WTC11 (cell line): Measurements from ENCODE around the gene CREB3L4. TPM values are rescaled to one million over a fixed set of nuclear protein-coding genes. Genes with fewer than 3 reads are reported as not detected.

Source experiments
- ATAC-seq: fragments of 200-7000 bp; cut with Tn5 transposase; 2 replicates; pipeline ENCODE4 v1.10.0; 2021; ENCODE audit warnings: mild to moderate bottlenecking, moderate library complexity
- CTCF ChIA-PET: fragments of 300-600 bp; sonication (Branson Sonifier 250); formaldehyde crosslinking; loops from one replicate; lab custom pipeline; 2021; ENCODE audit warnings: antibody characterized with exemption; lab: Charles Lee
- POLR2A ChIA-PET: fragments of 350-600 bp; sonication (Branson Sonifier 250); formaldehyde crosslinking; loops from one replicate; lab custom pipeline; 2021; ENCODE audit warnings: antibody characterized with exemption; lab: Charles Lee
- DNase-seq: peaks from one replicate; pipeline ENCODE4 v3.0.0; 2021; ENCODE audit warnings: low spot score
- H3K27ac Mint-ChIP-seq: 2 replicates; pipeline ENCODE4 v1.8.0; 2021; ENCODE audit warnings: mixed read lengths
- H3K27me3 Mint-ChIP-seq: 2 replicates; pipeline ENCODE4 v1.8.0; 2021; ENCODE audit warnings: low read depth, mild to moderate bottlenecking, moderate library complexity, mixed read lengths
- H3K36me3 Mint-ChIP-seq: 2 replicates; pipeline ENCODE4 v1.8.0; 2021; ENCODE audit warnings: mixed read lengths
- H3K4me1 Mint-ChIP-seq: 2 replicates; pipeline ENCODE4 v1.8.0; 2022; ENCODE audit warnings: mixed read lengths
- H3K4me3 Mint-ChIP-seq: 2 replicates; pipeline ENCODE4 v1.8.0; 2021; ENCODE audit warnings: mild to moderate bottlenecking, moderate library complexity, mixed read lengths
- H3K9me3 Mint-ChIP-seq: 2 replicates; pipeline ENCODE4 v1.8.0; 2021; ENCODE audit warnings: mixed read lengths
- FOXK1 ChIP-seq: sonication (generic); formaldehyde crosslinking; IDR thresholded peaks from 2 replicates; pipeline ENCODE4 v1.8.0; 2022; ENCODE audit warnings: mild to moderate bottlenecking, moderate library complexity, missing genetic modification reagents
- MYBL2 ChIP-seq: sonication (generic); formaldehyde crosslinking; IDR thresholded peaks from 2 replicates; pipeline ENCODE4 v1.8.1; 2023; ENCODE audit warnings: mild to moderate bottlenecking, moderate library complexity, missing genetic modification reagents
- SP1 ChIP-seq: sonication (generic); formaldehyde crosslinking; conservative IDR thresholded peaks from 2 replicates; pipeline ENCODE4 v1.8.1; 2022; ENCODE audit warnings: missing genetic modification reagents
- TCF7 ChIP-seq: sonication (generic); formaldehyde crosslinking; IDR thresholded peaks from 2 replicates; pipeline ENCODE4 v1.8.0; 2022; ENCODE audit warnings: mild to moderate bottlenecking, low read depth, missing genetic modification reagents, moderate library complexity
- ZNF263 ChIP-seq: sonication (generic); formaldehyde crosslinking; IDR thresholded peaks from 2 replicates; pipeline ENCODE4 v1.8.1; 2022; ENCODE audit warnings: low read depth, mild to moderate bottlenecking, moderate library complexity, missing genetic modification reagents
- ZNF317 ChIP-seq: sonication (generic); formaldehyde crosslinking; IDR thresholded peaks from 2 replicates; pipeline ENCODE4 v1.8.1; 2023; ENCODE audit warnings: low read depth, mild to moderate bottlenecking, moderate library complexity, missing genetic modification reagents, borderline replicate concordance
- ZNF423 ChIP-seq: fragments of 250-450 bp; sonication (Bioruptor Pico); IDR thresholded peaks from 2 replicates; pipeline ENCODE4 v2.1.2; 2022; ENCODE audit warnings: mild to moderate bottlenecking, moderate library complexity
- total RNA-seq: library from RNA; stranded (reverse); gene quantifications from 3 replicates; pipeline ENCODE4 v1.2.3, GENCODE V29; 2021
- TF ChIP-seq, protein P1 (sequence below): sonication (generic); formaldehyde crosslinking; IDR thresholded peaks from 2 replicates; pipeline ENCODE4 v1.8.1; 2023; ENCODE audit warnings: mild to moderate bottlenecking, moderate library complexity, missing genetic modification reagents
- TF ChIP-seq, protein P2 (sequence below): sonication (generic); formaldehyde crosslinking; IDR thresholded peaks from 2 replicates; pipeline ENCODE4 v1.8.0; 2022; ENCODE audit warnings: missing genetic modification reagents
- TF ChIP-seq, protein P3 (sequence below): fragments of 250-450 bp; sonication (Bioruptor Pico); IDR thresholded peaks from 2 replicates; pipeline ENCODE4 v1.9.0; 2021; ENCODE audit warnings: mild to moderate bottlenecking
- TF ChIP-seq, protein P4 (sequence below): sonication (generic); formaldehyde crosslinking; conservative IDR thresholded peaks from 2 replicates; pipeline ENCODE4 v1.8.1; 2022; ENCODE audit warnings: mild to moderate bottlenecking, missing genetic modification reagents
- TF ChIP-seq, protein P5 (sequence below): sonication (generic); formaldehyde crosslinking; IDR thresholded peaks from 2 replicates; pipeline ENCODE4 v1.8.1; 2022; ENCODE audit warnings: low read depth, mild to moderate bottlenecking, moderate library complexity, missing genetic modification reagents, borderline replicate concordance
- TF ChIP-seq, protein P6 (sequence below): sonication (generic); formaldehyde crosslinking; IDR thresholded peaks from 2 replicates; pipeline ENCODE4 v1.8.0; 2022; ENCODE audit warnings: mild to moderate bottlenecking, missing genetic modification reagents
- TF ChIP-seq, protein P7 (sequence below): fragments of 200-600 bp; IDR thresholded peaks from 2 replicates; pipeline ENCODE4 v1.8.0; 2022; ENCODE audit warnings: antibody characterized with exemption
- TF ChIP-seq, protein P8 (sequence below): sonication (generic); formaldehyde crosslinking; conservative IDR thresholded peaks from 2 replicates; pipeline ENCODE4 v1.8.1; 2023; ENCODE audit warnings: mild to moderate bottlenecking, low read depth, missing genetic modification reagents, moderate library complexity

The CREB3L4 gene
- total RNA-seq, 1 experiment from 2014 or later: 33.1 TPM

DNA sequence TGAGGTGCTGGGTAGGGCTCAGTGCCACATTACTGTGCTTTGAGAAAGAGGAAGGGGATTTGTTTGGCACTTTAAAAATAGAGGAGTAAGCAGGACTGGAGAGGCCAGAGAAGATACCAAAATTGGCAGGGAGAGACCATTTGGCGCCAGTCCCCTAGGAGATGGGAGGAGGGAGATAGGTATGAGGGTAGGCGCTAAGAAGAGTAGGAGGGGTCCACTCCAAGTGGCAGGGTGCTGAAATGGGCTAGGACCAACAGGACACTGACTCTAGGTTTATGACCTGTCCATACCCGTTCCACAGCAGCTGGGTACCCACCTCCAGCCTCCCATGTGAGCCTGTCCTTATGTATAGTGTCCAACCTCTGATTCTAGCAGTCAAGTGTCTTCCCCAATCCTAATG is 8.2 kb upstream of the CREB3L4 start:
- ATAC-seq: no peak
- H3K4me1 Mint-ChIP-seq: peaks cover 50% of the 10 kb centered on the region
- peak overlapping the region; percentile 88 for H3K27ac Mint-ChIP-seq
- H3K36me3 Mint-ChIP-seq: peaks cover 28% of the 10 kb centered on the region
- H3K4me3 Mint-ChIP-seq: peak overlapping the region; percentile 94
- TF ChIP-seq ZNF317 (CRISPR knock-in tag) (no peak), FOXK1 (no peak), ZNF263 (CRISPR knock-in tag) (no peak), SP1 (CRISPR knock-in tag) (no peak), MYBL2 (CRISPR knock-in tag) (no peak), ZNF423 (CRISPR knock-in tag) (no peak)
- TF ChIP-seq, protein P1, sequence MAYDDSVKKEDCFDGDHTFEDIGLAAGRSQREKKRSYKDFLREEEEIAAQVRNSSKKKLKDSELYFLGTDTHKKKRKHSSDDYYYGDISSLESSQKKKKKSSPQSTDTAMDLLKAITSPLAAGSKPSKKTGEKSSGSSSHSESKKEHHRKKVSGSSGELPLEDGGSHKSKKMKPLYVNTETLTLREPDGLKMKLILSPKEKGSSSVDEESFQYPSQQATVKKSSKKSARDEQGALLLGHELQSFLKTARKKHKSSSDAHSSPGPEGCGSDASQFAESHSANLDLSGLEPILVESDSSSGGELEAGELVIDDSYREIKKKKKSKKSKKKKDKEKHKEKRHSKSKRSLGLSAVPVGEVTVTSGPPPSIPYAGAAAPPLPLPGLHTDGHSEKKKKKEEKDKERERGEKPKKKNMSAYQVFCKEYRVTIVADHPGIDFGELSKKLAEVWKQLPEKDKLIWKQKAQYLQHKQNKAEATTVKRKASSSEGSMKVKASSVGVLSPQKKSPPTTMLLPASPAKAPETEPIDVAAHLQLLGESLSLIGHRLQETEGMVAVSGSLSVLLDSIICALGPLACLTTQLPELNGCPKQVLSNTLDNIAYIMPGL (CRISPR knock-in tag): no peak
- TF ChIP-seq, protein P2, sequence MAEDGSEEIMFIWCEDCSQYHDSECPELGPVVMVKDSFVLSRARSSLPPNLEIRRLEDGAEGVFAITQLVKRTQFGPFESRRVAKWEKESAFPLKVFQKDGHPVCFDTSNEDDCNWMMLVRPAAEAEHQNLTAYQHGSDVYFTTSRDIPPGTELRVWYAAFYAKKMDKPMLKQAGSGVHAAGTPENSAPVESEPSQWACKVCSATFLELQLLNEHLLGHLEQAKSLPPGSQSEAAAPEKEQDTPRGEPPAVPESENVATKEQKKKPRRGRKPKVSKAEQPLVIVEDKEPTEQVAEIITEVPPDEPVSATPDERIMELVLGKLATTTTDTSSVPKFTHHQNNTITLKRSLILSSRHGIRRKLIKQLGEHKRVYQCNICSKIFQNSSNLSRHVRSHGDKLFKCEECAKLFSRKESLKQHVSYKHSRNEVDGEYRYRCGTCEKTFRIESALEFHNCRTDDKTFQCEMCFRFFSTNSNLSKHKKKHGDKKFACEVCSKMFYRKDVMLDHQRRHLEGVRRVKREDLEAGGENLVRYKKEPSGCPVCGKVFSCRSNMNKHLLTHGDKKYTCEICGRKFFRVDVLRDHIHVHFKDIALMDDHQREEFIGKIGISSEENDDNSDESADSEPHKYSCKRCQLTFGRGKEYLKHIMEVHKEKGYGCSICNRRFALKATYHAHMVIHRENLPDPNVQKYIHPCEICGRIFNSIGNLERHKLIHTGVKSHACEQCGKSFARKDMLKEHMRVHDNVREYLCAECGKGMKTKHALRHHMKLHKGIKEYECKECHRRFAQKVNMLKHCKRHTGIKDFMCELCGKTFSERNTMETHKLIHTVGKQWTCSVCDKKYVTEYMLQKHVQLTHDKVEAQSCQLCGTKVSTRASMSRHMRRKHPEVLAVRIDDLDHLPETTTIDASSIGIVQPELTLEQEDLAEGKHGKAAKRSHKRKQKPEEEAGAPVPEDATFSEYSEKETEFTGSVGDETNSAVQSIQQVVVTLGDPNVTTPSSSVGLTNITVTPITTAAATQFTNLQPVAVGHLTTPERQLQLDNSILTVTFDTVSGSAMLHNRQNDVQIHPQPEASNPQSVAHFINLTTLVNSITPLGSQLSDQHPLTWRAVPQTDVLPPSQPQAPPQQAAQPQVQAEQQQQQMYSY (CRISPR knock-in tag): no peak
- TF ChIP-seq, protein P3, sequence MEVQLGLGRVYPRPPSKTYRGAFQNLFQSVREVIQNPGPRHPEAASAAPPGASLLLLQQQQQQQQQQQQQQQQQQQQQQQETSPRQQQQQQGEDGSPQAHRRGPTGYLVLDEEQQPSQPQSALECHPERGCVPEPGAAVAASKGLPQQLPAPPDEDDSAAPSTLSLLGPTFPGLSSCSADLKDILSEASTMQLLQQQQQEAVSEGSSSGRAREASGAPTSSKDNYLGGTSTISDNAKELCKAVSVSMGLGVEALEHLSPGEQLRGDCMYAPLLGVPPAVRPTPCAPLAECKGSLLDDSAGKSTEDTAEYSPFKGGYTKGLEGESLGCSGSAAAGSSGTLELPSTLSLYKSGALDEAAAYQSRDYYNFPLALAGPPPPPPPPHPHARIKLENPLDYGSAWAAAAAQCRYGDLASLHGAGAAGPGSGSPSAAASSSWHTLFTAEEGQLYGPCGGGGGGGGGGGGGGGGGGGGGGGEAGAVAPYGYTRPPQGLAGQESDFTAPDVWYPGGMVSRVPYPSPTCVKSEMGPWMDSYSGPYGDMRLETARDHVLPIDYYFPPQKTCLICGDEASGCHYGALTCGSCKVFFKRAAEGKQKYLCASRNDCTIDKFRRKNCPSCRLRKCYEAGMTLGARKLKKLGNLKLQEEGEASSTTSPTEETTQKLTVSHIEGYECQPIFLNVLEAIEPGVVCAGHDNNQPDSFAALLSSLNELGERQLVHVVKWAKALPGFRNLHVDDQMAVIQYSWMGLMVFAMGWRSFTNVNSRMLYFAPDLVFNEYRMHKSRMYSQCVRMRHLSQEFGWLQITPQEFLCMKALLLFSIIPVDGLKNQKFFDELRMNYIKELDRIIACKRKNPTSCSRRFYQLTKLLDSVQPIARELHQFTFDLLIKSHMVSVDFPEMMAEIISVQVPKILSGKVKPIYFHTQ (CRISPR knock-in tag): no peak
- CTCF ChIA-PET: interaction anchor here (2.5 to 3.1 kb wide), 2 partner anchors 8 to 13 kb away, joined by 11 to 12 read pairs; partner anchors contain the start of genes CREB3L4 and DENND4B
- DNase-seq: no peak
- no peaks in the 10 kb centered on the region for H3K9me3 Mint-ChIP-seq
- no peaks in the 10 kb centered on the region for H3K27me3 Mint-ChIP-seq
- POLR2A ChIA-PET: interaction anchor here (1.0 kb wide), 1 partner anchor 18 kb away, joined by 4 read pairs; the partner anchor contains the start of gene JTB

DNA sequence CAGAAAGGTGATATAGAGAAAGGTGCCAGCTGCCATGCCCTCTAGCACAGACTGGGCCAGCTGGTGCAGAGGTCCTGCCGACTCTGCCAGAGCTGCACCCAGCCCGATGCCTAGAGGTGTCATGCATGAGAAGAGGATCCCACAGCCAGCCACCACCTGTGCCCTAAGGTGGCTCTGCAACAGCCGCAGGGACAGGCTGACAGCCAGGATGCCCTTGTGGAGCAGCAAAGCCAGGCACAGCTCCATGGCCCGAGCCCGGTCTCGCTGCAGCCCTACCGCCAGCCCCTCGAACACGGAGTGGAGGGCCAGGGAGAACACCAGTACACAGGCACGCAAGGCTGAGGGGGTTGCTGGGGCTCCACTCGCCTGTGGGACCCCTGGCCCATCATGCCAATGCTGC is 7.5 kb upstream of the CREB3L4 start:
- POLR2A ChIA-PET: interaction anchor here (1.0 kb wide), 1 partner anchor 17 kb away, joined by 4 read pairs; the partner anchor contains the start of gene JTB
- peaks cover 53% of the 10 kb centered on the region for H3K4me1 Mint-ChIP-seq
- CTCF ChIA-PET: no interaction called here
- H3K27ac Mint-ChIP-seq: peak overlapping the region; percentile 91
- DNase-seq (no peak), ATAC-seq (no peak)
- no peaks in the 10 kb centered on the region for H3K27me3 Mint-ChIP-seq
- peak overlapping the region; percentile 92; the same call in 1 of the 2 replicates for H3K4me3 Mint-ChIP-seq
- H3K9me3 Mint-ChIP-seq: no peaks in the 10 kb centered on the region
- peaks cover 27% of the 10 kb centered on the region for H3K36me3 Mint-ChIP-seq
- TF ChIP-seq, protein P4, sequence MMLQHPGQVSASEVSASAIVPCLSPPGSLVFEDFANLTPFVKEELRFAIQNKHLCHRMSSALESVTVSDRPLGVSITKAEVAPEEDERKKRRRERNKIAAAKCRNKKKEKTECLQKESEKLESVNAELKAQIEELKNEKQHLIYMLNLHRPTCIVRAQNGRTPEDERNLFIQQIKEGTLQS (CRISPR knock-in tag): no peak
- TF ChIP-seq, protein P5, sequence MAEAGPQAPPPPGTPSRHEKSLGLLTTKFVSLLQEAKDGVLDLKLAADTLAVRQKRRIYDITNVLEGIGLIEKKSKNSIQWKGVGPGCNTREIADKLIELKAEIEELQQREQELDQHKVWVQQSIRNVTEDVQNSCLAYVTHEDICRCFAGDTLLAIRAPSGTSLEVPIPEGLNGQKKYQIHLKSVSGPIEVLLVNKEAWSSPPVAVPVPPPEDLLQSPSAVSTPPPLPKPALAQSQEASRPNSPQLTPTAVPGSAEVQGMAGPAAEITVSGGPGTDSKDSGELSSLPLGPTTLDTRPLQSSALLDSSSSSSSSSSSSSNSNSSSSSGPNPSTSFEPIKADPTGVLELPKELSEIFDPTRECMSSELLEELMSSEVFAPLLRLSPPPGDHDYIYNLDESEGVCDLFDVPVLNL (CRISPR knock-in tag): no peak
- TF ChIP-seq, protein P6, sequence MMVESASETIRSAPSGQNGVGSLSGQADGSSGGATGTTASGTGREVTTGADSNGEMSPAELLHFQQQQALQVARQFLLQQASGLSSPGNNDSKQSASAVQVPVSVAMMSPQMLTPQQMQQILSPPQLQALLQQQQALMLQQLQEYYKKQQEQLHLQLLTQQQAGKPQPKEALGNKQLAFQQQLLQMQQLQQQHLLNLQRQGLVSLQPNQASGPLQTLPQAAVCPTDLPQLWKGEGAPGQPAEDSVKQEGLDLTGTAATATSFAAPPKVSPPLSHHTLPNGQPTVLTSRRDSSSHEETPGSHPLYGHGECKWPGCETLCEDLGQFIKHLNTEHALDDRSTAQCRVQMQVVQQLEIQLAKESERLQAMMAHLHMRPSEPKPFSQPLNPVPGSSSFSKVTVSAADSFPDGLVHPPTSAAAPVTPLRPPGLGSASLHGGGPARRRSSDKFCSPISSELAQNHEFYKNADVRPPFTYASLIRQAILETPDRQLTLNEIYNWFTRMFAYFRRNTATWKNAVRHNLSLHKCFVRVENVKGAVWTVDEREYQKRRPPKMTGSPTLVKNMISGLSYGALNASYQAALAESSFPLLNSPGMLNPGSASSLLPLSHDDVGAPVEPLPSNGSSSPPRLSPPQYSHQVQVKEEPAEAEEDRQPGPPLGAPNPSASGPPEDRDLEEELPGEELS (CRISPR knock-in tag): no peak
- TF ChIP-seq, protein P7, sequence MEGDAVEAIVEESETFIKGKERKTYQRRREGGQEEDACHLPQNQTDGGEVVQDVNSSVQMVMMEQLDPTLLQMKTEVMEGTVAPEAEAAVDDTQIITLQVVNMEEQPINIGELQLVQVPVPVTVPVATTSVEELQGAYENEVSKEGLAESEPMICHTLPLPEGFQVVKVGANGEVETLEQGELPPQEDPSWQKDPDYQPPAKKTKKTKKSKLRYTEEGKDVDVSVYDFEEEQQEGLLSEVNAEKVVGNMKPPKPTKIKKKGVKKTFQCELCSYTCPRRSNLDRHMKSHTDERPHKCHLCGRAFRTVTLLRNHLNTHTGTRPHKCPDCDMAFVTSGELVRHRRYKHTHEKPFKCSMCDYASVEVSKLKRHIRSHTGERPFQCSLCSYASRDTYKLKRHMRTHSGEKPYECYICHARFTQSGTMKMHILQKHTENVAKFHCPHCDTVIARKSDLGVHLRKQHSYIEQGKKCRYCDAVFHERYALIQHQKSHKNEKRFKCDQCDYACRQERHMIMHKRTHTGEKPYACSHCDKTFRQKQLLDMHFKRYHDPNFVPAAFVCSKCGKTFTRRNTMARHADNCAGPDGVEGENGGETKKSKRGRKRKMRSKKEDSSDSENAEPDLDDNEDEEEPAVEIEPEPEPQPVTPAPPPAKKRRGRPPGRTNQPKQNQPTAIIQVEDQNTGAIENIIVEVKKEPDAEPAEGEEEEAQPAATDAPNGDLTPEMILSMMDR: no peak
- TF ChIP-seq TCF7 (CRISPR knock-in tag): no peak
- TF ChIP-seq, protein P8, sequence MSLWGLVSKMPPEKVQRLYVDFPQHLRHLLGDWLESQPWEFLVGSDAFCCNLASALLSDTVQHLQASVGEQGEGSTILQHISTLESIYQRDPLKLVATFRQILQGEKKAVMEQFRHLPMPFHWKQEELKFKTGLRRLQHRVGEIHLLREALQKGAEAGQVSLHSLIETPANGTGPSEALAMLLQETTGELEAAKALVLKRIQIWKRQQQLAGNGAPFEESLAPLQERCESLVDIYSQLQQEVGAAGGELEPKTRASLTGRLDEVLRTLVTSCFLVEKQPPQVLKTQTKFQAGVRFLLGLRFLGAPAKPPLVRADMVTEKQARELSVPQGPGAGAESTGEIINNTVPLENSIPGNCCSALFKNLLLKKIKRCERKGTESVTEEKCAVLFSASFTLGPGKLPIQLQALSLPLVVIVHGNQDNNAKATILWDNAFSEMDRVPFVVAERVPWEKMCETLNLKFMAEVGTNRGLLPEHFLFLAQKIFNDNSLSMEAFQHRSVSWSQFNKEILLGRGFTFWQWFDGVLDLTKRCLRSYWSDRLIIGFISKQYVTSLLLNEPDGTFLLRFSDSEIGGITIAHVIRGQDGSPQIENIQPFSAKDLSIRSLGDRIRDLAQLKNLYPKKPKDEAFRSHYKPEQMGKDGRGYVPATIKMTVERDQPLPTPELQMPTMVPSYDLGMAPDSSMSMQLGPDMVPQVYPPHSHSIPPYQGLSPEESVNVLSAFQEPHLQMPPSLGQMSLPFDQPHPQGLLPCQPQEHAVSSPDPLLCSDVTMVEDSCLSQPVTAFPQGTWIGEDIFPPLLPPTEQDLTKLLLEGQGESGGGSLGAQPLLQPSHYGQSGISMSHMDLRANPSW: no peak
